H1 (cell line): ENCODE data around the gene CHRNA4.

Experiments
- BCL11A ChIP-seq, 2 experiments: IDR thresholded peaks; one replicate each; pipeline ENCODE4 v1.6.1; 2011; ENCODE audit warnings: low read depth in 2 of 2, low read length in 2 of 2, mild to moderate bottlenecking in 2 of 2
- CEBPB ChIP-seq: IDR thresholded peaks from 2 replicates; pipeline ENCODE4 v1.6.1; 2012; ENCODE audit warnings: low read depth, low read length
- CHD1 ChIP-seq: IDR thresholded peaks from 2 replicates; pipeline ENCODE4 v1.6.1; 2012; ENCODE audit warnings: low read depth, low read length, improper control_type of control experiment
- EZH2 ChIP-seq: fragments of 200-600 bp; sonication (generic); IDR thresholded peaks from 2 replicates; pipeline ENCODE4 v1.7.1; 2012; ENCODE audit warnings: low read depth, mild to moderate bottlenecking, moderate library complexity, low read length, inconsistent platforms; ENCODE audit not compliant: severe bottlenecking
- GTF2F1 ChIP-seq: IDR thresholded peaks from 2 replicates; pipeline ENCODE4 v1.6.1; 2012; ENCODE audit warnings: low read depth, low read length, improper control_type of control experiment, borderline replicate concordance
- KDM5A ChIP-seq: fragments of 200-600 bp; IDR thresholded peaks from 2 replicates; pipeline ENCODE4 v1.7.1; 2012; ENCODE audit warnings: mild to moderate bottlenecking, low read length, inconsistent platforms, mixed read lengths
- NRF1 ChIP-seq: IDR thresholded peaks from 2 replicates; pipeline ENCODE4 v1.6.1; 2011; ENCODE audit warnings: mild to moderate bottlenecking, low read depth, low read length, improper control_type of control experiment
- POLR2A ChIP-seq, 2 experiments: IDR thresholded peaks; 1 replicate in 1 of 2; 2 replicates in 1 of 2; pipeline ENCODE4 v1.6.1; 2011; ENCODE audit warnings: low read depth in 2 of 2, low read length in 2 of 2, mild to moderate bottlenecking in 2 of 2; ENCODE audit errors: control extremely low read depth in 1 of 2
- TAF1 ChIP-seq: IDR thresholded peaks from 2 replicates; pipeline ENCODE4 v1.6.1; 2011; ENCODE audit warnings: mild to moderate bottlenecking, low read depth, low read length
- TCF12 ChIP-seq: IDR thresholded peaks from 2 replicates; pipeline ENCODE4 v1.6.1; 2011; ENCODE audit warnings: low read depth, mild to moderate bottlenecking, low read length
- TEAD4 ChIP-seq: IDR thresholded peaks from 2 replicates; pipeline ENCODE4 v1.6.1; 2012; ENCODE audit warnings: low read depth, low read length, inconsistent platforms, mixed read lengths
- TF ChIP-seq, protein P1 (sequence below): IDR thresholded peaks from 2 replicates; pipeline ENCODE4 v1.6.1; 2011; ENCODE audit warnings: low read length, improper control_type of control experiment
- TF ChIP-seq, protein P2 (sequence below), 3 experiments: IDR thresholded peaks; 1 replicate in 2 of 3; 2 replicates in 1 of 3; pipeline versions ENCODE4 v1.5.1 to v1.6.1; 2011; ENCODE audit warnings: low read length in 3 of 3, mild to moderate bottlenecking in 3 of 3, inconsistent platforms in 2 of 3, low read depth in 1 of 3, moderate library complexity in 1 of 3; ENCODE audit not compliant: insufficient read depth in 1 of 3; ENCODE audit errors: control extremely low read depth in 1 of 3
- TF ChIP-seq, protein P3 (sequence below): IDR thresholded peaks from 2 replicates; pipeline ENCODE4 v1.6.1; 2012; ENCODE audit warnings: inconsistent platforms

DNA sequence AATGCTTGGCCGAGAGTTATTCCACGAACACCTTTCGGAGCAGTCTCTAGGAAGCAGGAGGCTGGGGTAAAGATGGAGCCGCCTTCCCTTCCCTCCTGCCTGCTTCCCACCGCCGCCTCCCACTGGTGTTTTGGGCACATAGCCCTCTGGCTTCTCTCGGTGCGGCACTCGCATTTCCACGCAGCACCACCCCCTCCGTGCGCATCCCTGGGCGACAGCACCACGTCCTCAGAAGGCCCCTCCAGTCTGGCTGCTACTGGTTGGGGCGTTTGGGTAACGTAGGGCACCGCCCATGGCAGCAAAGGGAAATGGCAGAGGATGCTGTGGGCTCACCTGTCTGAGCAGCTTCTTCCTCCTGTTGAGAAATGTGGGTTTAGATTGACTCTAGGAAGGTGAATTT is 65.7 kb downstream of the CHRNA4 start:
- TF ChIP-seq CEBPB = no peak
- TF ChIP-seq TCF12 = no peak
- no peak for TF ChIP-seq TEAD4
- TF ChIP-seq, protein P1, sequence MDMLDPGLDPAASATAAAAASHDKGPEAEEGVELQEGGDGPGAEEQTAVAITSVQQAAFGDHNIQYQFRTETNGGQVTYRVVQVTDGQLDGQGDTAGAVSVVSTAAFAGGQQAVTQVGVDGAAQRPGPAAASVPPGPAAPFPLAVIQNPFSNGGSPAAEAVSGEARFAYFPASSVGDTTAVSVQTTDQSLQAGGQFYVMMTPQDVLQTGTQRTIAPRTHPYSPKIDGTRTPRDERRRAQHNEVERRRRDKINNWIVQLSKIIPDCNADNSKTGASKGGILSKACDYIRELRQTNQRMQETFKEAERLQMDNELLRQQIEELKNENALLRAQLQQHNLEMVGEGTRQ = no peak
- no peak for TF ChIP-seq BCL11A (IDR thresholded peaks at IDR 0.05; ENCODE audit: low read depth in 2 of 2, low read length in 2 of 2)
- no peak for TF ChIP-seq NRF1
- TF ChIP-seq POLR2A (IDR thresholded peaks at IDR 0.05; ENCODE audit: control extremely low read depth in 1 of 2, low read depth in 2 of 2, low read length in 2 of 2) = no peak
- no peak for TF ChIP-seq GTF2F1
- TF ChIP-seq, protein P2, sequence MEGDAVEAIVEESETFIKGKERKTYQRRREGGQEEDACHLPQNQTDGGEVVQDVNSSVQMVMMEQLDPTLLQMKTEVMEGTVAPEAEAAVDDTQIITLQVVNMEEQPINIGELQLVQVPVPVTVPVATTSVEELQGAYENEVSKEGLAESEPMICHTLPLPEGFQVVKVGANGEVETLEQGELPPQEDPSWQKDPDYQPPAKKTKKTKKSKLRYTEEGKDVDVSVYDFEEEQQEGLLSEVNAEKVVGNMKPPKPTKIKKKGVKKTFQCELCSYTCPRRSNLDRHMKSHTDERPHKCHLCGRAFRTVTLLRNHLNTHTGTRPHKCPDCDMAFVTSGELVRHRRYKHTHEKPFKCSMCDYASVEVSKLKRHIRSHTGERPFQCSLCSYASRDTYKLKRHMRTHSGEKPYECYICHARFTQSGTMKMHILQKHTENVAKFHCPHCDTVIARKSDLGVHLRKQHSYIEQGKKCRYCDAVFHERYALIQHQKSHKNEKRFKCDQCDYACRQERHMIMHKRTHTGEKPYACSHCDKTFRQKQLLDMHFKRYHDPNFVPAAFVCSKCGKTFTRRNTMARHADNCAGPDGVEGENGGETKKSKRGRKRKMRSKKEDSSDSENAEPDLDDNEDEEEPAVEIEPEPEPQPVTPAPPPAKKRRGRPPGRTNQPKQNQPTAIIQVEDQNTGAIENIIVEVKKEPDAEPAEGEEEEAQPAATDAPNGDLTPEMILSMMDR (IDR thresholded peaks at IDR 0.05; ENCODE audit: control extremely low read depth in 1 of 3, insufficient read depth in 1 of 3, low read depth in 1 of 3, low read length in 3 of 3) = no peak
- no peak for TF ChIP-seq TAF1
- no peak for TF ChIP-seq EZH2
- no peak for TF ChIP-seq CHD1
- no peak for TF ChIP-seq KDM5A
- TF ChIP-seq, protein P3, sequence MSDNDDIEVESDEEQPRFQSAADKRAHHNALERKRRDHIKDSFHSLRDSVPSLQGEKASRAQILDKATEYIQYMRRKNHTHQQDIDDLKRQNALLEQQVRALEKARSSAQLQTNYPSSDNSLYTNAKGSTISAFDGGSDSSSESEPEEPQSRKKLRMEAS = no peak
